ENCODE data around the gene MYO7B.

DNA sequence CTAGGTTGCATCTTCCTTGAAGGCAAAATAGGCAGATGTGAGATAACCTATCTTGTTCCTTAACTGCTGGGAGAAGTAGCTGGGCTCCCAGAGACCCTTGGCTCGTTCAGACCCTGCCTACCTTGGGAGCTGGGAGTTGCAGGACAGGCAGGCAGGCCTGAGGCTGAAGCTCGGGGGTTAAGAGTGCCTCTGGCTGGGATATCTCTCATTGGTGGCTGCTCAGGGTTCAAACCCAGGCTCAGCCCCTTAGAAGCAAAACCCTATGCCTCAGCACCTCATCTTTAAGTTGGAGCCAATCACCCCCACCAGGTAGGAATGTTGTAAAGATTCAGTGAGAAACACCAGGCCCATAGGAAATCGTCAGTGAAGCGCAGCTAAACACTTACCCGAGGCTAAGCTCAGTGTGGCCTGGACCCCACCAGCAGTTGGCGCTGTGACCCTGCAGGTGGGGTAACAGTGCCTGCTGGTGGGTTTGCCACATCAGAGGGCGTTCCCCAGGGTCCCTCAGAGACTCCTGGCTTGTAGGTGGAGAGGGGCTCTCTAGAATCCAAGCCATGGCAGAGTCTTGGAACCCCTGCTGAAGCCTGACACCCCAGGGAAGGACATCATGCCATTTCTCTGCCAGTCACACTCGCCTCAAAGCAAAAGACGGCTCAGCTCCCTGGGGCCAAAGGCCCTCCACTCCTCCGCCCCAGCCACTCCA, 55.9 kb downstream of the MYO7B start:
- TF ChIP-seq, protein P1, sequence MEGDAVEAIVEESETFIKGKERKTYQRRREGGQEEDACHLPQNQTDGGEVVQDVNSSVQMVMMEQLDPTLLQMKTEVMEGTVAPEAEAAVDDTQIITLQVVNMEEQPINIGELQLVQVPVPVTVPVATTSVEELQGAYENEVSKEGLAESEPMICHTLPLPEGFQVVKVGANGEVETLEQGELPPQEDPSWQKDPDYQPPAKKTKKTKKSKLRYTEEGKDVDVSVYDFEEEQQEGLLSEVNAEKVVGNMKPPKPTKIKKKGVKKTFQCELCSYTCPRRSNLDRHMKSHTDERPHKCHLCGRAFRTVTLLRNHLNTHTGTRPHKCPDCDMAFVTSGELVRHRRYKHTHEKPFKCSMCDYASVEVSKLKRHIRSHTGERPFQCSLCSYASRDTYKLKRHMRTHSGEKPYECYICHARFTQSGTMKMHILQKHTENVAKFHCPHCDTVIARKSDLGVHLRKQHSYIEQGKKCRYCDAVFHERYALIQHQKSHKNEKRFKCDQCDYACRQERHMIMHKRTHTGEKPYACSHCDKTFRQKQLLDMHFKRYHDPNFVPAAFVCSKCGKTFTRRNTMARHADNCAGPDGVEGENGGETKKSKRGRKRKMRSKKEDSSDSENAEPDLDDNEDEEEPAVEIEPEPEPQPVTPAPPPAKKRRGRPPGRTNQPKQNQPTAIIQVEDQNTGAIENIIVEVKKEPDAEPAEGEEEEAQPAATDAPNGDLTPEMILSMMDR (IDR thresholded peaks at IDR 0.05), result peak; percentile 36 to 76 (median 67)
- TF ChIP-seq POLR2A (IDR thresholded peaks at IDR 0.05), result no peak

Measured in thyroid gland (tissue), 4 donors.